Natural killer cell (primary cell): ENCODE results near the gene GRM5. TPM values are rescaled to one million over a fixed set of nuclear protein-coding genes. Genes with fewer than 3 reads are reported as not detected.
"Not testable (repeated sequence)": the region's sequence is repeated elsewhere in the genome, so short reads cannot be mapped to it uniquely, and the experiment has no call there.

ENCODE experiments used
- ATAC-seq, 3 donors: fragments of 150-1000 bp in 2 of 3; fragments of 200-7000 bp in 1 of 3; cut with Tn5 transposase; 1 replicate in 1 of 3; 2 replicates in 2 of 3; pipeline ENCODE4 v1.10.0; 2021; ENCODE audit warnings: mild to moderate bottlenecking in 2 of 3, moderate library complexity in 2 of 3
- DNase-seq, 2 donors: peaks; one replicate each; pipeline versions ENCODE4 v3.0.0 to v3.0.0-alpha.2; 2013 to 2021; ENCODE audit warnings: mixed read lengths in 1 of 2
- H3K27ac ChIP-seq: one replicate; pipeline ENCODE4 v1.5.1; 2013; ENCODE audit warnings: mild to moderate bottlenecking, low read length
- H3K27me3 ChIP-seq: one replicate; pipeline ENCODE4 v1.6.1; 2013; ENCODE audit warnings: low read length; ENCODE audit not compliant: control insufficient read depth, insufficient read depth
- H3K36me3 ChIP-seq: one replicate; pipeline ENCODE4 v1.6.1; 2013; ENCODE audit warnings: low read length; ENCODE audit not compliant: control insufficient read depth, insufficient read depth
- H3K4me1 ChIP-seq: one replicate; pipeline ENCODE4 v1.6.1; 2013; ENCODE audit warnings: low read length; ENCODE audit not compliant: control insufficient read depth, insufficient read depth
- H3K4me3 ChIP-seq: one replicate; pipeline ENCODE4 v1.5.1; 2013; ENCODE audit warnings: low read length
- H3K9me3 ChIP-seq: one replicate; pipeline ENCODE4 v1.6.1; 2013; ENCODE audit warnings: low read length; ENCODE audit not compliant: control insufficient read depth, insufficient read depth
- H3K27ac Mint-ChIP-seq, 2 donors: one replicate each; pipeline ENCODE4 v1.8.0; 2022; ENCODE audit warnings: mild to moderate bottlenecking in 2 of 2, mixed read lengths in 2 of 2, moderate library complexity in 1 of 2
- H3K27me3 Mint-ChIP-seq, 2 donors: one replicate each; pipeline ENCODE4 v1.8.0; 2022; ENCODE audit warnings: low read depth in 2 of 2, mixed read lengths in 2 of 2
- H3K36me3 Mint-ChIP-seq: one replicate; pipeline ENCODE4 v1.8.0; 2022; ENCODE audit warnings: mixed read lengths
- H3K4me1 Mint-ChIP-seq, 2 donors: one replicate each; pipeline ENCODE4 v1.8.0; 2022; ENCODE audit warnings: mixed read lengths in 2 of 2
- H3K4me3 Mint-ChIP-seq: one replicate; pipeline ENCODE4 v1.8.0; 2022; ENCODE audit warnings: mild to moderate bottlenecking, moderate library complexity, mixed read lengths
- H3K9me3 Mint-ChIP-seq, 2 donors: one replicate each; pipeline ENCODE4 v1.8.0; 2022; ENCODE audit warnings: mixed read lengths in 2 of 2
- CTCF ChIP-seq: fragments of 200-600 bp; IDR thresholded peaks from one replicate; pipeline ENCODE4 v1.8.0; 2022; ENCODE audit warnings: antibody characterized with exemption
- WGBS: methylation state at CpG from one replicate; pipeline ENCODE4 v1.1.7; 2013; ENCODE audit warnings: missing lambda C conversion rate; ENCODE audit not compliant: insufficient coverage; 5-methylcytosine and 5-hydroxymethylcytosine counted together
- intact Hi-C: fragments of 100-400 bp; cut with micrococcal nuclease; formaldehyde crosslinking; loops from one replicate; pipeline ENCODE4 v1.14.2; 2022
- total RNA-seq, 4 donors: library from RNA; stranded (reverse); fragments of 120-200 nt in 1 of 4; gene quantifications; one replicate each; pipeline versions ENCODE4 v1.2.3 to v1.2.4, GENCODE V29; 2013 to 2022

The GRM5 gene
- total RNA-seq, 3 donors from 2014 or later (not counting 1 experiment from before 2014, with no cell fraction given) = not detected

GRCh38 chr11:88535266-88535665 is 530.5 kb downstream of the GRM5 start:
- TF ChIP-seq CTCF = no peak
- no peak for ATAC-seq
- H3K4me3 Mint-ChIP-seq = no peak overlapping the region
- intact Hi-C loops = no loop called here
- H3K27me3 ChIP-seq = no peaks in the 10 kb centered on the region
- peaks cover 25 to 27% of the 10 kb centered on the region in 2 donors for H3K4me1 Mint-ChIP-seq
- no peaks in the 10 kb centered on the region for H3K9me3 Mint-ChIP-seq
- peaks cover 0 to 3% of the 10 kb centered on the region in 2 donors for H3K27me3 Mint-ChIP-seq
- no peaks in the 10 kb centered on the region for H3K36me3 Mint-ChIP-seq
- H3K4me1 ChIP-seq = no peaks in the 10 kb centered on the region
- H3K27ac ChIP-seq = no peak overlapping the region
- H3K27ac Mint-ChIP-seq = no peak overlapping the region
- 83% methylated on average over 2 of the region's 2 CpGs for WGBS
- H3K36me3 ChIP-seq = no peaks in the 10 kb centered on the region
- H3K9me3 ChIP-seq = no peaks in the 10 kb centered on the region
- DNase-seq = no peak
- no peak overlapping the region for H3K4me3 ChIP-seq

- H3K9me3 Mint-ChIP-seq, ATAC-seq, H3K9me3 ChIP-seq, H3K27ac ChIP-seq, H3K4me3 Mint-ChIP-seq, H3K27me3 ChIP-seq, H3K36me3 Mint-ChIP-seq, H3K27ac Mint-ChIP-seq, DNase-seq, H3K36me3 ChIP-seq, H3K4me1 ChIP-seq, H3K27me3 Mint-ChIP-seq, intact Hi-C loops, H3K4me3 ChIP-seq: not testable (repeated sequence)
- H3K4me1 Mint-ChIP-seq = peaks cover 25 to 27% of the 10 kb centered on the region in 2 donors
- WGBS = 100% methylated on average over 1 of the region's 1 CpG
Measured at GRCh38 chr11:88534706-88535105, 531.1 kb downstream of the GRM5 start.

GRCh38 chr11:88534185-88534584 is 531.6 kb downstream of the GRM5 start:
- no peaks in the 10 kb centered on the region for H3K9me3 Mint-ChIP-seq
- ATAC-seq = no peak
- H3K36me3 Mint-ChIP-seq = no peaks in the 10 kb centered on the region
- H3K27ac Mint-ChIP-seq = no peak overlapping the region
- H3K4me1 ChIP-seq = no peaks in the 10 kb centered on the region
- peaks cover 25 to 27% of the 10 kb centered on the region in 2 donors for H3K4me1 Mint-ChIP-seq
- H3K27me3 Mint-ChIP-seq = peaks cover 0 to 3% of the 10 kb centered on the region in 2 donors
- no peak overlapping the region for H3K27ac ChIP-seq
- no peaks in the 10 kb centered on the region for H3K9me3 ChIP-seq
- H3K27me3 ChIP-seq = no peaks in the 10 kb centered on the region
- H3K4me3 ChIP-seq = no peak overlapping the region
- WGBS = 84% methylated on average over 5 of the region's 5 CpGs
- no peak for TF ChIP-seq CTCF
- intact Hi-C loops = no loop called here
- no peak overlapping the region for H3K4me3 Mint-ChIP-seq
- DNase-seq = no peak
- no peaks in the 10 kb centered on the region for H3K36me3 ChIP-seq

- no peaks in the 10 kb centered on the region for H3K36me3 Mint-ChIP-seq
- Histone ChIP-seq H3K27me3 (no peaks in the 10 kb centered on the region), H3K4me1 (no peaks in the 10 kb centered on the region), H3K27ac (no peak overlapping the region), H3K36me3 (no peaks in the 10 kb centered on the region), H3K9me3 (no peaks in the 10 kb centered on the region), H3K4me3 (no peak overlapping the region)
- H3K27me3 Mint-ChIP-seq = peaks cover 0 to 3% of the 10 kb centered on the region in 2 donors
- no peaks in the 10 kb centered on the region for H3K9me3 Mint-ChIP-seq
- 83% methylated on average over 1 of the region's 1 CpG for WGBS
- DNase-seq (no peak), ATAC-seq (no peak)
- peaks cover 25 to 27% of the 10 kb centered on the region in 2 donors for H3K4me1 Mint-ChIP-seq
- H3K4me3 Mint-ChIP-seq = no peak overlapping the region
- intact Hi-C loops = no loop called here
- TF ChIP-seq CTCF = no peak
- no peak overlapping the region for H3K27ac Mint-ChIP-seq
Measured at GRCh38 chr11:88533001-88533400, 532.8 kb downstream of the GRM5 start.
